Activated CD4-positive, CD25-positive, alpha-beta regulatory T cell treated with anti-CD3 and anti-CD28 coated beads, Interleukin-2, amount 50 U/mL, for 24 hours (primary cell): ENCODE data around the gene SLC41A1.

Experiments
- ATAC-seq, 2 donors: fragments of 150-1000 bp; cut with Tn5 transposase; one replicate each; pipeline ENCODE4 v1.10.0; 2021; ENCODE audit warnings: mild to moderate bottlenecking in 1 of 2, moderate library complexity in 1 of 2

The SLC41A1 gene

GRCh38 chr1:205750138-205751035 lies 62.6 kb downstream of the SLC41A1 start, which contains the start of gene NUCKS1:
Gene NUCKS1, minus strand, starts transcription at chr1:205750182. Its CDS starts 209 bp downstream, at chr1:205749973.
- ATAC-seq: peak; percentile 86 to 87

- ATAC-seq: peak; percentile 72 to 82
Measured at GRCh38 chr1:205749234-205750137, 63.5 kb downstream of the SLC41A1 start.

- ATAC-seq: peak; percentile 7 to 12
Measured at GRCh38 chr1:205748403-205749233, 64.4 kb downstream of the SLC41A1 start.

- no peak for ATAC-seq
Measured at GRCh38 chr1:205746757-205747412, 66.1 kb downstream of the SLC41A1 start.

- no peak for ATAC-seq
Measured at GRCh38 chr1:205744403-205744802, 68.6 kb downstream of the SLC41A1 start.

- ATAC-seq: no peak
Measured at GRCh38 chr1:205743977-205744376, 69.0 kb downstream of the SLC41A1 start.

- ATAC-seq: no peak
Measured at GRCh38 chr1:205741681-205742080, 71.3 kb downstream of the SLC41A1 start.

- ATAC-seq: no peak
Measured at GRCh38 chr1:205739348-205740160, 73.4 kb downstream of the SLC41A1 start.
